ENCODE measurements around the gene PRKD1. TPM values are rescaled to one million over a fixed set of nuclear protein-coding genes. Genes with fewer than 3 reads are reported as not detected.

Gene PRKD1
- total RNA-seq, 2 donors from 2014 or later, result 1.0 to 2.8 TPM

DNA sequence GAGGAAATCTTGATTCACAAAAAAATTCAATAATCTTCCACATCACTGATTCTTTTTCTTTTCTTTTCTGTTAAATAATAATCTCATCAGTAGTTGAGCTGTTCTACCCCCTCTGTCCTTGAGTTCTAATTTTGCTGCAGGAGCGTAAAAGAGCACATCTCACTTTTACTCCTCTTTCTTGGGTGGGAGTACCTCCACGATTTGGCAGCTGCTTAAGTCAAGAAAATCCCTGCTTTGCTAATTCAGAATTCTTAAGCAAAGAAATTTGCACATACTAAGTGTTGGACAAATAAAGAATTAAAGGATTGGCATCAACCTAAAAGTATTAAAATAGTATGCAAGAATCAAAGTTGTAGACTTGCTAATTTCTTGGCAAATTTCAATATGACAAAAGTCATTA lies 128.8 kb downstream of the PRKD1 start:
- no peak for TF ChIP-seq CTCF (IDR thresholded peaks at IDR 0.05)
- H3K27ac ChIP-seq, result no peak overlapping the region
- no peak overlapping the region for H3K4me3 ChIP-seq
- DNase-seq, result no peak
- H3K9me3 ChIP-seq, result no peaks in the 10 kb centered on the region
- intact Hi-C loops (cut with DNase I), result no loop called here
- no peak overlapping the region for H3K9ac ChIP-seq (ENCODE audit: low read depth in 2 of 2, low read length in 2 of 2)
- no peaks in the 10 kb centered on the region for H3K27me3 ChIP-seq
- H3K36me3 ChIP-seq, result no peaks in the 10 kb centered on the region
- no peaks in the 10 kb centered on the region for H3K4me1 ChIP-seq

GRCh38 chr14:29798108-29798663 lies 129.5 kb downstream of the PRKD1 start:
- Histone ChIP-seq H3K27ac (no peak overlapping the region), H3K27me3 (no peaks in the 10 kb centered on the region), H3K9me3 (no peaks in the 10 kb centered on the region), H3K9ac (ENCODE audit: low read depth in 2 of 2, low read length in 2 of 2) (no peak overlapping the region), H3K4me1 (no peaks in the 10 kb centered on the region), H3K4me3 (no peak overlapping the region), H3K36me3 (no peaks in the 10 kb centered on the region)
- intact Hi-C loops (cut with DNase I), result no loop called here
- no peak for TF ChIP-seq CTCF (IDR thresholded peaks at IDR 0.05)
- no peak for DNase-seq

- no peak for TF ChIP-seq CTCF (IDR thresholded peaks at IDR 0.05)
- Histone ChIP-seq H3K4me1 (no peaks in the 10 kb centered on the region), H3K9ac (ENCODE audit: low read depth in 2 of 2, low read length in 2 of 2) (no peak overlapping the region), H3K36me3 (no peaks in the 10 kb centered on the region), H3K27ac (no peak overlapping the region), H3K4me3 (no peak overlapping the region), H3K27me3 (no peaks in the 10 kb centered on the region), H3K9me3 (no peaks in the 10 kb centered on the region)
- intact Hi-C loops (cut with DNase I), result no loop called here
- DNase-seq, result no peak
These were observed 130.8 kb downstream of the PRKD1 start for GRCh38 chr14:29796853-29797252.

DNA sequence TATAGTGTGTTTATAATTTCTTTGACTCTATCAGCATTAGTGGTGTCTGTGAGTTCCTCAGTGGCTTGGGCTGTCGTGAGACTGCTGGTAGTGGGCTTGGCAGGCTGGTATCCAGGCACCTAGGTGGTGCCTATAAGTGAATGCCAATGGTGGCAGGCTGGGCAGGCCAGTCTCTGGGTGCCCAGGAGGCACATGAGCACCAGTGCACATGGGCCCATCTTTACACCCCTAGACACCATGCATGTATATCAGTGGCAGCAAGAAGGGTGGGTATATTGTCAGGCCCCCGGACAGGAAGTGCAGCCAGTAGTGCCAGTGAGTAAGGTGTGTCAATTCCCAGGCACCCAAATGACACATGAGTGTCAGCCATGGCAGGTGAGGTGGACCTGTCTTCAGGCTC lies 138.2 kb downstream of the PRKD1 start:
- Histone ChIP-seq H3K27me3 (no peaks in the 10 kb centered on the region), H3K4me3 (no peak overlapping the region), H3K9ac (ENCODE audit: low read depth in 2 of 2, low read length in 2 of 2) (no peak overlapping the region), H3K27ac (no peak overlapping the region), H3K9me3 (no peaks in the 10 kb centered on the region), H3K36me3 (no peaks in the 10 kb centered on the region), H3K4me1 (no peaks in the 10 kb centered on the region)
- intact Hi-C loops (cut with DNase I), result no loop called here
- no peak for TF ChIP-seq CTCF (IDR thresholded peaks at IDR 0.05)
- no peak for DNase-seq

GRCh38 chr14:29788093-29788492 lies 139.6 kb downstream of the PRKD1 start:
- H3K27ac ChIP-seq, result no peak overlapping the region
- intact Hi-C loops (cut with DNase I), result no loop called here
- H3K4me1 ChIP-seq, result no peaks in the 10 kb centered on the region
- TF ChIP-seq CTCF (IDR thresholded peaks at IDR 0.05), result no peak
- H3K9me3 ChIP-seq, result no peaks in the 10 kb centered on the region
- no peaks in the 10 kb centered on the region for H3K27me3 ChIP-seq
- no peak for DNase-seq
- no peaks in the 10 kb centered on the region for H3K36me3 ChIP-seq
- H3K9ac ChIP-seq (ENCODE audit: low read depth in 2 of 2, low read length in 2 of 2), result no peak overlapping the region
- H3K4me3 ChIP-seq, result no peak overlapping the region

All from colonic mucosa (tissue), 4 donors.